NB4 (cell line): Measurements from ENCODE around the gene MRPL12.

Experiments
- POLR2A ChIP-seq: IDR thresholded peaks from 2 replicates; pipeline ENCODE4 v1.6.1; 2011; ENCODE audit warnings: mild to moderate bottlenecking; ENCODE audit not compliant: insufficient read length; ENCODE audit errors: extremely low read depth
- TF ChIP-seq, protein P1 (sequence below): IDR thresholded peaks from one replicate; pipeline ENCODE4 v1.5.1; 2012; ENCODE audit warnings: low read depth, low read length

DNA sequence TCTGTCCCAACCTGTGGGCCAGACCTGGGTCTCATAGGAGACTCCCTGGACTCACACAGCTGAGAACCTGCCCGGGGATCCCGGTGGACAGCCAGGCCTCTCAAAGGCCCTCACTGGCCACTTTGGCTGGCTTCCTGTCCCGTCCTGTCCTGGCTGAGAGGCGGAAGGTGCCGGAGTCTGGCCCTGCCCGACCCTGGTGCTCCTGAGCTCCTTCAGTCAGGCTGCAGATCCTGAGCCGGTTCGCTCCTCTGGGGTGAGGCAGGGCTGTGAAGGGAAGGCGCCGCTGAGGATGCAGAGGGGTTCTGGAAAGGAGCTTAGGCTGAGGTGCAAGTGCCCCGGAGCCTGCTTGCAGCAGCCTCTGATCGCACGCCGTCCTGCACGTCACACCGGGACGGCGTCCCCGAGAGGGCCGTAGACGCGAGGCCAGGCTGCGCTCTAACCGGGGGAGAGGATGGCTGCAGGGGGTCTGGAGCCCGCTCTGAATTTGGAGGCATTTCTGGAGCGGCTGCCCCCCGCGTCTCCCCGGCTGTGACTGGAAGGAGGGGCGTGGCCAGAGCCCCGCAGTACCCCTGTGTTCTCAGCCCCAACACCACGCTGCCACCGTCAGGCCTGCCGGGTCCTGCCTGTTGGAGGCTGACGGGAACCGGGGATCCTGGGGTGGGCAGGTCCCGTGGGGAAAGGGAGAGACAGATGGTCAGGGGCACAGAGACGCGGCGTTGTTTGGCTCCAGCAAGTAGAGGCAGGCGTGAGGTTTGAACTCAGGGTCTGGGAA lies 15.2 kb upstream of the MRPL12 start:
- TF ChIP-seq, protein P1, sequence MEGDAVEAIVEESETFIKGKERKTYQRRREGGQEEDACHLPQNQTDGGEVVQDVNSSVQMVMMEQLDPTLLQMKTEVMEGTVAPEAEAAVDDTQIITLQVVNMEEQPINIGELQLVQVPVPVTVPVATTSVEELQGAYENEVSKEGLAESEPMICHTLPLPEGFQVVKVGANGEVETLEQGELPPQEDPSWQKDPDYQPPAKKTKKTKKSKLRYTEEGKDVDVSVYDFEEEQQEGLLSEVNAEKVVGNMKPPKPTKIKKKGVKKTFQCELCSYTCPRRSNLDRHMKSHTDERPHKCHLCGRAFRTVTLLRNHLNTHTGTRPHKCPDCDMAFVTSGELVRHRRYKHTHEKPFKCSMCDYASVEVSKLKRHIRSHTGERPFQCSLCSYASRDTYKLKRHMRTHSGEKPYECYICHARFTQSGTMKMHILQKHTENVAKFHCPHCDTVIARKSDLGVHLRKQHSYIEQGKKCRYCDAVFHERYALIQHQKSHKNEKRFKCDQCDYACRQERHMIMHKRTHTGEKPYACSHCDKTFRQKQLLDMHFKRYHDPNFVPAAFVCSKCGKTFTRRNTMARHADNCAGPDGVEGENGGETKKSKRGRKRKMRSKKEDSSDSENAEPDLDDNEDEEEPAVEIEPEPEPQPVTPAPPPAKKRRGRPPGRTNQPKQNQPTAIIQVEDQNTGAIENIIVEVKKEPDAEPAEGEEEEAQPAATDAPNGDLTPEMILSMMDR, result no peak
- no peak for TF ChIP-seq POLR2A
